Measurements from ENCODE around the gene TBL1Y. TPM values are rescaled to one million over a fixed set of nuclear protein-coding genes. Genes with fewer than 3 reads are reported as not detected.

The TBL1Y gene
- total and polyA plus RNA-seq, 2 of the 4 experiments (the other 2 are of a cell fraction) = not detected

DNA sequence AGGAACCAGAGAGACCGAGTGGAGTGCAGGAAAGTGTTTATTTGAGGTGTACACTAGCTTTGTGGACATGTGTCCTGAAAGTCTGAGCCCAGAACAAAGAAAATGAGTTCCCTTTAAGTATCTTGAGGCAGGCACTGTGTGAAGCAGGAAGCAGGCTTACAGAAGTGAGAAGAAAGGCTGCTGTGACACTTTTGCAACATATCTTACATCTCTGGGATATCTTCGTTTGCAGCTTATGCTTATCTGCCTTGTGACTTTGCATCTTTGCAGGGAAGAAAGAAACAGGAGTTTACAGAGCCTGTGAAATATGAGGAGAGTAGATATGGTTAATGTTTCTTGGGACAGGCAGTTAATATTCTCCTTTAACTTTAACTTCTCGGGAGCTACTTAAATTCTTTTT, 92.1 kb downstream of the TBL1Y start:
- Histone ChIP-seq H3K4me1 (ENCODE audit: control insufficient read depth, insufficient read depth, low read length) (no peaks in the 10 kb centered on the region), H4K8ac (ENCODE audit: low read depth in 2 of 2, low read length in 2 of 2) (no peak overlapping the region), H3K27ac (ENCODE audit: insufficient read depth, low read length) (no peak overlapping the region), H2AFZ (replicated peaks; ENCODE audit: low read length, poor library complexity) (no peak overlapping the region), H3K9ac (ENCODE audit: low read depth, low read length) (no peak overlapping the region), H3K14ac (replicated peaks; ENCODE audit: low read depth, low read length) (no peak overlapping the region), H4K91ac (ENCODE audit: insufficient read depth, low read depth, low read length) (no peak overlapping the region), H4K5ac (ENCODE audit: low read depth, low read length) (no peak overlapping the region), H3K56ac (ENCODE audit: extremely low read depth, insufficient read depth, low read length) (no peak overlapping the region), H2BK120ac (ENCODE audit: low read depth, low read length) (no peak overlapping the region), H4K20me1 (ENCODE audit: insufficient read depth, low read length) (no peaks in the 10 kb centered on the region), H2BK20ac (ENCODE audit: low read depth, low read length) (no peak overlapping the region), H3K18ac (ENCODE audit: low read depth, low read length) (no peak overlapping the region), H3K4me2 (ENCODE audit: low read depth, low read length) (no peak overlapping the region), H3K4me3 (ENCODE audit: insufficient read depth, low read depth, low read length) (no peak overlapping the region), H2BK5ac (ENCODE audit: low read depth, low read length, poor library complexity, severe bottlenecking) (no peak overlapping the region), H3K9me1 (ENCODE audit: insufficient read depth, low read length) (no peaks in the 10 kb centered on the region), H3K79me1 (ENCODE audit: low read depth in 1 of 2, low read length in 2 of 2) (no peaks in the 10 kb centered on the region), H2BK15ac (ENCODE audit: low read depth, low read length) (no peak overlapping the region), H3K9me3 (ENCODE audit: control insufficient read depth, insufficient read depth, low read length) (no peaks in the 10 kb centered on the region), H3K23ac (ENCODE audit: low read depth, low read length) (no peak overlapping the region), H3K36me3 (ENCODE audit: control insufficient read depth, insufficient read depth, low read length) (no peaks in the 10 kb centered on the region), H3K27me3 (ENCODE audit: control insufficient read depth, insufficient read depth, low read length) (no peaks in the 10 kb centered on the region), H3K4ac (ENCODE audit: low read depth, low read length) (no peak overlapping the region), H2AK9ac (replicated peaks; ENCODE audit: low read depth, low read length, poor library complexity) (no peak overlapping the region), H2AK5ac (ENCODE audit: low read depth, low read length) (no peak overlapping the region)
- ChIA-PET CTCF (no interaction called here), POLR2A (ENCODE audit: unreplicated experiment) (no interaction called here)
- intact Hi-C loops (cut with micrococcal nuclease) (no loop called here), dilution Hi-C loops (cut with HindIII; ENCODE audit: low sequenced_read_pairs, unreplicated experiment) (no loop called here), in situ Hi-C loops (cut with MboI; ENCODE audit: low sequenced_read_pairs) (no loop called here)
- no peak for DNase-seq
- ATAC-seq (ENCODE audit: low read depth) = no peak
- BruUV-seq (replicated peaks) = no TSS peak
- no peak for TF ChIP-seq CEBPB (IDR thresholded peaks at IDR 0.05; ENCODE audit: low read depth, low read length)
- no peak for TF ChIP-seq USF2 (IDR thresholded peaks at IDR 0.05; ENCODE audit: low read depth, low read length)
- no peak for TF ChIP-seq MAZ (IDR thresholded peaks at IDR 0.05; ENCODE audit: borderline replicate concordance, low read depth, low read length)
- TF ChIP-seq CHD1 (IDR thresholded peaks at IDR 0.05; ENCODE audit: low read depth, low read length) = no peak
- no peak for TF ChIP-seq NFE2L2 (IDR thresholded peaks at IDR 0.05; ENCODE audit: low read depth, low read length)
- TF ChIP-seq MAFK (IDR thresholded peaks at IDR 0.05; ENCODE audit: low read depth, low read length) = no peak
- TF ChIP-seq, protein P1, sequence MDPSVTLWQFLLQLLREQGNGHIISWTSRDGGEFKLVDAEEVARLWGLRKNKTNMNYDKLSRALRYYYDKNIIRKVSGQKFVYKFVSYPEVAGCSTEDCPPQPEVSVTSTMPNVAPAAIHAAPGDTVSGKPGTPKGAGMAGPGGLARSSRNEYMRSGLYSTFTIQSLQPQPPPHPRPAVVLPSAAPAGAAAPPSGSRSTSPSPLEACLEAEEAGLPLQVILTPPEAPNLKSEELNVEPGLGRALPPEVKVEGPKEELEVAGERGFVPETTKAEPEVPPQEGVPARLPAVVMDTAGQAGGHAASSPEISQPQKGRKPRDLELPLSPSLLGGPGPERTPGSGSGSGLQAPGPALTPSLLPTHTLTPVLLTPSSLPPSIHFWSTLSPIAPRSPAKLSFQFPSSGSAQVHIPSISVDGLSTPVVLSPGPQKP (IDR thresholded peaks at IDR 0.05; ENCODE audit: borderline replicate concordance, low read depth, low read length) = no peak
- TF ChIP-seq SMC3 (IDR thresholded peaks at IDR 0.05; ENCODE audit: low read depth, low read length) = no peak
- TF ChIP-seq, protein P2, sequence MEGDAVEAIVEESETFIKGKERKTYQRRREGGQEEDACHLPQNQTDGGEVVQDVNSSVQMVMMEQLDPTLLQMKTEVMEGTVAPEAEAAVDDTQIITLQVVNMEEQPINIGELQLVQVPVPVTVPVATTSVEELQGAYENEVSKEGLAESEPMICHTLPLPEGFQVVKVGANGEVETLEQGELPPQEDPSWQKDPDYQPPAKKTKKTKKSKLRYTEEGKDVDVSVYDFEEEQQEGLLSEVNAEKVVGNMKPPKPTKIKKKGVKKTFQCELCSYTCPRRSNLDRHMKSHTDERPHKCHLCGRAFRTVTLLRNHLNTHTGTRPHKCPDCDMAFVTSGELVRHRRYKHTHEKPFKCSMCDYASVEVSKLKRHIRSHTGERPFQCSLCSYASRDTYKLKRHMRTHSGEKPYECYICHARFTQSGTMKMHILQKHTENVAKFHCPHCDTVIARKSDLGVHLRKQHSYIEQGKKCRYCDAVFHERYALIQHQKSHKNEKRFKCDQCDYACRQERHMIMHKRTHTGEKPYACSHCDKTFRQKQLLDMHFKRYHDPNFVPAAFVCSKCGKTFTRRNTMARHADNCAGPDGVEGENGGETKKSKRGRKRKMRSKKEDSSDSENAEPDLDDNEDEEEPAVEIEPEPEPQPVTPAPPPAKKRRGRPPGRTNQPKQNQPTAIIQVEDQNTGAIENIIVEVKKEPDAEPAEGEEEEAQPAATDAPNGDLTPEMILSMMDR (conservative IDR thresholded peaks at IDR 0.05; ENCODE audit: low read depth, low read length) = no peak
- TF ChIP-seq RAD21 (IDR thresholded peaks at IDR 0.05; ENCODE audit: low read length) = no peak
- no CpG with 5 or more reads among the region's 3 CpGs for WGBS, 2 experiments (ENCODE audit: extremely low coverage in 2 of 2, insufficient read length in 1 of 2)

Data from IMR-90 (cell line).